C1 segment of cervical spinal cord (tissue), 14 donors: Measurements from ENCODE around the gene CDC42EP1.
"Not testable (repeated sequence)": the region's sequence is repeated elsewhere in the genome, so short reads cannot be mapped to it uniquely, and the experiment has no call there.

ENCODE experiments used
- DNase-seq, 14 donors: peaks; one replicate each; lab custom pipeline; 2025; lab: John Stamatoyannopoulos, UW

Gene CDC42EP1

DNA sequence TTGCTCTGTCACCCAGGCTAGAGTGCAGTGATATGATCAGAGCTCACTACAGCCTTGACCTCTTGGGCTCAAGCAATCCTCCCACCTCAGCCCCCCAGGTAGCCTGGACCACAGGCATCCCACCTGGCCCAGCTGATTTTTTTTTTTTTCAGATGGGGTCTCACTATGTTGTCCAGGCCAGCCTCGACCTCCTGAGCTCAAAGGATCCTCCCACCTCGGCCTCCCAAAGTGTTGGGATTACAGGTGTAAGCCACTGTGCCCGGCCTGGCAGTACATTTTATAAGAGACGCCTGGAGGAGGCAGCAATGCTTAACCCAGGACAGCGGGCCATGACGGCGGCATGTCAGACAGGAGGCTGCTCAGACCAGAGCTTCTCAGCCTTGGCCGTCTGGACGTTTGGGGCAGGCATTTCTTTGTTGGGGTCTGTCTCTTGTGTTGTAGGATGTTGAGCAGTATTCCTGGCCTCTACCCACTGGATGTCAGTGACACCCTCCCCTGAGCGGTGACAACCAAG is 15.3 kb downstream of the CDC42EP1 start:
- no peak for DNase-seq

- DNase-seq: no peak
These were observed 17.7 kb downstream of the CDC42EP1 start for GRCh38 chr22:37578002-37578401.

- DNase-seq: peak in 8 of 14 donors; percentile 19 to 82 (median 58)
These were observed 21.2 kb downstream of the CDC42EP1 start for GRCh38 chr22:37581504-37581903.

GRCh38 chr22:37582526-37582925 is 22.2 kb downstream of the CDC42EP1 start:
- DNase-seq: no peak

- DNase-seq: no peak
These were observed 28.4 kb downstream of the CDC42EP1 start for GRCh38 chr22:37588546-37589215.

GRCh38 chr22:37589636-37590035 is 29.4 kb downstream of the CDC42EP1 start:
- DNase-seq: no peak

- DNase-seq: not testable (repeated sequence)
These were observed 30.8 kb downstream of the CDC42EP1 start for GRCh38 chr22:37591081-37591480.

- no peak for DNase-seq
These were observed 31.6 kb downstream of the CDC42EP1 start for GRCh38 chr22:37591823-37592404.

GRCh38 chr22:37594237-37594636 is 34.0 kb downstream of the CDC42EP1 start:
- DNase-seq: no peak

- DNase-seq: no peak
These were observed 38.9 kb downstream of the CDC42EP1 start for GRCh38 chr22:37599153-37599552.

GRCh38 chr22:37601203-37601539 is 40.9 kb downstream of the CDC42EP1 start:
- DNase-seq: no peak

GRCh38 chr22:37601540-37602442 is 41.5 kb downstream of the CDC42EP1 start:
- DNase-seq: no peak

DNA sequence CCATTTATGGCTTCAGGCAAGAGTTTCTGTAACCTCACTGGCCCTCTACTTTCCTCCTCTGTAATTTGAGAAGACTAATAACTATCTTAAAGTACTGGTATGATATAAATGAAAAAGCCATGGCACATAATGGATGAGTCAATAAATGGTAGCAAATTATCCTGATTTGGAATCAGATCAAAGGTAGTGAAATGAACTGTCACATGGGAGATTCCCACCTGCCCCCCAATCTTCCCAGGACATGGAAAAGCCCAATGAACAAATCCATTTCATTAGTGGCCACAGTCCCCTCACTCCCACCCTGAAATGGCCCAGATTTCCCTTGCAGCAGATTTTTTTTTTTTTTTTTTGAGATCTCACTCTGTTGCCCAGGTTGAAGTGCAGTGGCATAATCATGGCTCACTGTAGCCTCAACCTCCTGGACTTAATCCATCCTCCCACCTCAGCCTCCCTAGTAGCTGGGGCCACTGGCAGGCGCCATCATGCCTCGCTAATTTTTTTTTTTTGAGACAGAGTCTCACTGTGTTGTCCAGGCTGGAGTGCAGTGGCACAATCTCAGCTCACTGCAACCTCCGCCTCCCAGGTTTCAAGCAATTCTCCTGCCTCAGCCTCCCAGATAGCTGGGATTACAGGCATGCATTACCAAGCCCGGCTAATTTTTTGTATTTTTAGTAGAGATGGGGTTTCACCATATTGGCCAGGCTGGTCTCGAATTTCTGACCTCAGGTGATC is 42.4 kb downstream of the CDC42EP1 start:
- DNase-seq: not testable (repeated sequence)

GRCh38 chr22:37604074-37604473 is 43.8 kb downstream of the CDC42EP1 start:
- DNase-seq: no peak

DNA sequence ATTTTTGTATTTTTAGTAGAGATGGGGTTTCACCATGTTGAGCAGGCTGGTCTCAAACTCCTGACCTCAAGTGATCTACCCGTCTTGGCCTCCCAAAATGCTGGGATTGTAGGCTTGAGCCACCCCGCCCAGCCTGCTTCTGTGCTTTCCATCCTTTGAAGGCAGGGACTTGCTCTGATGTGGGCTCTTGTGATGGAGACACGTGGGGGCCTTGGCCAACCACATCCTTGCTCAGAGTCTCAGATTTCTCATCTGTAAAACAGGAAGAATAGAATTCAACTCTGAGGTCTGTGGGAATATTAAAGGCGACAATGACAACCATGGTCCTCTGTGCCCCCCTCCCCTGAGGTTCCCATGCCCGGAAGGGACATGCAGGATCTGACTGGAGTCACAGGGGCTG is 44.6 kb downstream of the CDC42EP1 start:
- no peak for DNase-seq

GRCh38 chr22:37607010-37607934 is 47.0 kb downstream of the CDC42EP1 start:
- peak in 13 of 14 donors; percentile 8 to 86 (median 60) for DNase-seq

GRCh38 chr22:37607935-37608476 is 47.7 kb downstream of the CDC42EP1 start:
- DNase-seq: no peak

DNA sequence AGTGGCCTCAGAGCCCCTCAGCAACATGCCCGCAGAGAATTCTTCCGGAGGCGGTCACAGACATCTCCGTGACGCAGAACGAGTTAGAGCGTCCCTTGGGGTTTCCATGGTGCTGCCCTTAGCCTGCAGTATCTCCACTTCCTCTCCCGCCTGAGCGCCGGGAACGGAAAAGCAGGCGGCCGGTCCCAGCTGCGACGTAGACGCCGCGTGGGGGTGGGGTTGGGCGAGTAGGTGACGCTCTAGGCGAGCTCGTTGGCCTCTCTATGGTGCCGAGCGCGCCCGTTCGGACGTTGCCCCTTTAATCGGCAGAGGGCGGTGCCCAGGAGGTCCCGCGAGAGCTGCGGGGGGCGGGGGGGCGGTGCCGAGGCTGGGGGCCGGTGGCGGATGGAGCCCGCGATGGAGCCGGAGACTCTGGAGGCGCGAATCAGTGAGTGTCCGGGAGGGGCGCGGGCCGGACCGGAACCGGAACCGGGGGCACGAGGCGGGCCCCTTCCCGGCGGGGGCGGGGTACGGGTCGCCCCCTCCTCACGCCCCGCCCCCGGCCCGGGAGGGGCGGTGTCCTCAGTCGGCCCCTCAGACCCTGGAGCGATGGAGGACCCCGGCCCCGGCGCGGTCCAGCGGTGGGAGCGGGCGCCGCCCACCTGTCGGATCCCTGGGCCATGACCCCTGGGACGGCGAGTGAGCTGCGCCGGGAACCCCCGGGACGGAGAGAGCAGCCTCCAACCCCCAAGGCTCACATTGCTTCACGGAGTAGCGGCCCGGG is 48.4 kb downstream of the CDC42EP1 start, which contains the start of gene GGA1:
Gene GGA1 (plus strand): TSS at position 358 of the 763 bp plus-strand sequence. CDS start 27 bp downstream, at position 385.
- DNase-seq: peak; percentile 61 to 100 (median 94)
